Gastroesophageal sphincter (tissue), 3 donors: ENCODE data around the gene RGS9.

Experiments
- CTCF ChIP-seq, 4 experiments: fragments of 200-600 bp in 2 of 4; fragments of 450-650 bp in 2 of 4; sonication (generic) in 1 of 4; IDR thresholded peaks; one replicate each; pipeline ENCODE4 v1.5.1; 2017 to 2019; ENCODE audit warnings: antibody characterized with exemption in 4 of 4, mild to moderate bottlenecking in 2 of 4, moderate library complexity in 2 of 4
- EP300 ChIP-seq: sonication (generic); formaldehyde crosslinking; IDR thresholded peaks from one replicate; pipeline ENCODE4 v1.6.1; 2017; ENCODE audit warnings: antibody characterized with exemption, mild to moderate bottlenecking
- POLR2A ChIP-seq, 2 donors: fragments of 450-650 bp; IDR thresholded peaks; one replicate each; pipeline ENCODE4 v1.6.1; 2017; ENCODE audit warnings: antibody characterized with exemption in 2 of 2, mild to moderate bottlenecking in 2 of 2, moderate library complexity in 1 of 2
- POLR2AphosphoS5 ChIP-seq: sonication (generic); formaldehyde crosslinking; IDR thresholded peaks from one replicate; pipeline ENCODE4 v1.6.1; 2017; ENCODE audit warnings: antibody characterized with exemption

DNA sequence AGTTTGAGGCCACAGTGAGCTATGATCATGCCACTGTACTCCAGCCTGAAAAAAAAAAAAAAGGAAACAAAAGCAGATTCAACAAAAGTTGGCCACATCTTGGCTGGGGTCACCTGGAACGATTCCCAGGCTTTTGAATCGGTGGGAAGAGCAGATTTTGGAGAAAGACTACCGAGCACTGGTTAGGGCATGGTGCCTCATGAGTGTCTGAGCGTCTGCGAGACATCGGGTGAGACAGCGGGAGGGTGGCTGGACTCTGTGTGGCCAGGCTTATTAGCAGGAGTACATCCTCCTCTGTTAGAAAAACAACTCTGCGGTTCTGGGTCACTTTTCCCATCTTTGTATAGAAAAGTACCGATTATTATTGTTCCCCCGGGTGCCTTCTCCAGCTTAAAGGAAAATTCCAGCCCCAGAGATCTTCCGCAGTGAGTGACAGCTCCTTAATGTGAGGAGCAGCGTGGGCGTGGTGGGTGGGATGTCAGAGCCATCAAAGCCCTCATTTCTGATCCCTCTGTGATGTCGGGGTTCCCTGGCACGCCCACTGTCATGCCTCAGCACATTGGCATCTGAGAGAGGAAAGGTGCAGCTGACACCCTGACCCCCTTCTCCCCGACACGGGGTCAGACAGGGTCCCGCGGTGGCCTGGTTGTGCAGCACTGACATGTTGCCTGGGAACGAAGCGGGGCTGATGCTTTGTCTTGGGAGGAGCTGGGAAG is 6.9 kb downstream of the RGS9 start:
- TF ChIP-seq CTCF (IDR thresholded peaks at IDR 0.05) (no peak), EP300 (no peak), POLR2AphosphoS5 (no peak), POLR2A (IDR thresholded peaks at IDR 0.05) (no peak)
